CD4-positive, alpha-beta T cell treated with Interleukin-4 for 4 hours (primary cell): ENCODE data around the gene COG6.

ENCODE experiments used
- DNase-seq: peaks from one replicate; pipeline ENCODE4 v3.0.0-alpha.2; 2020

The COG6 gene

GRCh38 chr13:39682788-39683187 is 27.3 kb downstream of the COG6 start:
- DNase-seq = no peak

- DNase-seq = peak; percentile 39
Measured at GRCh38 chr13:39684531-39685137, 29.2 kb downstream of the COG6 start.

- no peak for DNase-seq
Measured at GRCh38 chr13:39685652-39686051, 30.2 kb downstream of the COG6 start.

- DNase-seq = no peak
Measured at GRCh38 chr13:39688278-39688677, 32.8 kb downstream of the COG6 start.

GRCh38 chr13:39688699-39689405 is 33.4 kb downstream of the COG6 start:
- DNase-seq = peak; percentile 10

- no peak for DNase-seq
Measured at GRCh38 chr13:39692660-39693438, 37.4 kb downstream of the COG6 start.

- no peak for DNase-seq
Measured at GRCh38 chr13:39699274-39699673, 43.8 kb downstream of the COG6 start.

- no peak for DNase-seq
Measured at GRCh38 chr13:39712626-39713025, 57.2 kb downstream of the COG6 start.

- DNase-seq = no peak
Measured at GRCh38 chr13:39729156-39729555, 73.7 kb downstream of the COG6 start.

GRCh38 chr13:39734952-39735351 is 79.5 kb downstream of the COG6 start:
- no peak for DNase-seq

GRCh38 chr13:39737047-39737446 is 81.6 kb downstream of the COG6 start:
- DNase-seq = no peak

GRCh38 chr13:39740761-39741160 is 85.3 kb downstream of the COG6 start:
- no peak for DNase-seq

GRCh38 chr13:39748961-39749360 is 93.5 kb downstream of the COG6 start:
- no peak for DNase-seq

- DNase-seq = no peak
Measured at GRCh38 chr13:39749528-39749927, 94.1 kb downstream of the COG6 start.

- no peak for DNase-seq
Measured at GRCh38 chr13:39751805-39752204, 96.3 kb downstream of the COG6 start.

GRCh38 chr13:39760521-39760920 is 105.1 kb downstream of the COG6 start:
- DNase-seq = no peak

- no peak for DNase-seq
Measured at GRCh38 chr13:39765801-39766463, 110.5 kb downstream of the COG6 start.

- no peak for DNase-seq
Measured at GRCh38 chr13:39766464-39767158, 111.1 kb downstream of the COG6 start.

- no peak for DNase-seq
Measured at GRCh38 chr13:39767791-39768517, 112.5 kb downstream of the COG6 start.

GRCh38 chr13:39768962-39769361 is 113.5 kb downstream of the COG6 start:
- DNase-seq = no peak

GRCh38 chr13:39770221-39771090 is 115.0 kb downstream of the COG6 start:
- DNase-seq = no peak
